Esophagus muscularis mucosa (tissue), 3 donors: ENCODE measurements around the gene ERCC6L2.

Source experiments
- POLR2A ChIP-seq: fragments of 450-650 bp; IDR thresholded peaks from one replicate; pipeline ENCODE4 v1.6.1; 2017; ENCODE audit warnings: antibody characterized with exemption, moderate library complexity, mild to moderate bottlenecking, low read depth
- POLR2AphosphoS5 ChIP-seq, 2 donors: sonication (generic); formaldehyde crosslinking; IDR thresholded peaks; one replicate each; pipeline ENCODE4 v1.6.1; 2017; ENCODE audit warnings: antibody characterized with exemption in 2 of 2
- TF ChIP-seq, protein P1 (sequence below), 3 experiments: fragments of 200-600 bp in 2 of 3; fragments of 450-650 bp in 1 of 3; sonication (generic) in 2 of 3; IDR thresholded peaks; one replicate each; pipeline ENCODE4 v1.5.1; 2017 to 2019; ENCODE audit warnings: antibody characterized with exemption in 3 of 3, mild to moderate bottlenecking in 2 of 3, moderate library complexity in 1 of 3

DNA sequence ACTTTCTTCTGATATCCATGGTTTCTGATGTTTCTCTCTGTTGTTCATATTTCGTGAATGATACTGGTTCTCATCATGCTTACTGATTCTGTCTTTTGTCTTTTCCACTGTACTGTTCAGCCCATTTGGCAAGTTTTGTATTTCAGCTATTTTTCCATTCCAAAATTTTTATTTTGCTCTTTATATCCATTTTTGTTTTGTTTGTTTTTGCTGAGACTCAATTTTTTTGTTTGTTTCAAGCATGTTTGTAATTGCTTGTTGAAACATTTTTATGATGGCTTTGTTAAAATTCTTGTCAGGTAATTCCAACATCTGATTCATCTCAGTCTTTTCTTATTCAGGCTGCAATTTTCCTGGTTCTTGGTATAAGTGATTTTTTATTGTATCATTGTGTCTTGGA lies 64.0 kb downstream of the ERCC6L2 start:
- TF ChIP-seq POLR2A (no peak), POLR2AphosphoS5 (IDR thresholded peaks at IDR 0.05) (no peak)
- TF ChIP-seq, protein P1, sequence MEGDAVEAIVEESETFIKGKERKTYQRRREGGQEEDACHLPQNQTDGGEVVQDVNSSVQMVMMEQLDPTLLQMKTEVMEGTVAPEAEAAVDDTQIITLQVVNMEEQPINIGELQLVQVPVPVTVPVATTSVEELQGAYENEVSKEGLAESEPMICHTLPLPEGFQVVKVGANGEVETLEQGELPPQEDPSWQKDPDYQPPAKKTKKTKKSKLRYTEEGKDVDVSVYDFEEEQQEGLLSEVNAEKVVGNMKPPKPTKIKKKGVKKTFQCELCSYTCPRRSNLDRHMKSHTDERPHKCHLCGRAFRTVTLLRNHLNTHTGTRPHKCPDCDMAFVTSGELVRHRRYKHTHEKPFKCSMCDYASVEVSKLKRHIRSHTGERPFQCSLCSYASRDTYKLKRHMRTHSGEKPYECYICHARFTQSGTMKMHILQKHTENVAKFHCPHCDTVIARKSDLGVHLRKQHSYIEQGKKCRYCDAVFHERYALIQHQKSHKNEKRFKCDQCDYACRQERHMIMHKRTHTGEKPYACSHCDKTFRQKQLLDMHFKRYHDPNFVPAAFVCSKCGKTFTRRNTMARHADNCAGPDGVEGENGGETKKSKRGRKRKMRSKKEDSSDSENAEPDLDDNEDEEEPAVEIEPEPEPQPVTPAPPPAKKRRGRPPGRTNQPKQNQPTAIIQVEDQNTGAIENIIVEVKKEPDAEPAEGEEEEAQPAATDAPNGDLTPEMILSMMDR (IDR thresholded peaks at IDR 0.05) = no peak
